GM12801 (cell line): Measurements from ENCODE around the gene SDC3.

ENCODE experiments used
- CTCF ChIP-seq: IDR thresholded peaks from one replicate; pipeline ENCODE4 v1.5.1; 2011; ENCODE audit warnings: control low read depth; ENCODE audit not compliant: insufficient read length; ENCODE audit errors: extremely low read depth

SDC3 gene

DNA sequence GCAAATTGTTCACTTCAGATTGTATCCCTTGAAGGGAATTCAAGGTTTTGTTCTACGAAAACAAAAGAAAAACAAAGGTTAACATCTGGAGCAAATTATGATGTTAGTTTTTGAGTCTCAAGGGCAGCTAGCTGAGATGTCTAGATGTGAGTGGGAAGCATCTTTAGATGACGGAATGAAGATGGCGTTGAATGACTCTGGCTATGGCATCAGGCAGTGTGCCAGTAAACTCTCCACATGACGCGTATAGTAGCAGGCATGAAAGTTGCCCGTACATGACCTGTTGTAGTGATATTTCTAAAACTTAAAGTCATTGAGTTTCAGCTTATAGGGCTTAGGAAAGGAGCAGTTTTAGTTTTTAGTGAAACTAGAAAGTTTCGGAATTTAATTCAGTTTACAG is 12.3 kb upstream of the SDC3 start:
- no peak for TF ChIP-seq CTCF

- TF ChIP-seq CTCF = no peak
Observed at GRCh38 chr1:30919025-30919881, 10.7 kb upstream of the SDC3 start.

DNA sequence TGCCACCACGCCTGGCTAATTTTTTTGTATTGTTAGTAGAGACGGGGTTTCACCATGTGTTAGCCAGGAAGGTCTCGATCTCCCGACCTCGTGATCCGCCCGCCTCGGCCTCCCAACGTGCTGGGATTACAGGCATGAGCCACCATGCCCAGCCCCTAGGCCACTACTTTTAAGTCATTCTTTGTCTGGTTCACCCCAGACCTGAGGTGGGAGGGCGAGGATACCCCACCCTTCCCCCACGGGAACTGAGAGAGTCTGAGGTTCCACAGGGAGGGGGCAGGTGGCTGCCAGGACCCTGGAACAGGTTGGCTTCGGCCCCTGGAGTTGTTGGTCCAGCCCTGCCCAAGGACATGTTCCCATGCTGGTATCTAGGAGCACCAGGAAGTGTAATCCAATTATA is 7.7 kb upstream of the SDC3 start:
- no peak for TF ChIP-seq CTCF

GRCh38 chr1:30915491-30916230 is 7.1 kb upstream of the SDC3 start:
- TF ChIP-seq CTCF = no peak

DNA sequence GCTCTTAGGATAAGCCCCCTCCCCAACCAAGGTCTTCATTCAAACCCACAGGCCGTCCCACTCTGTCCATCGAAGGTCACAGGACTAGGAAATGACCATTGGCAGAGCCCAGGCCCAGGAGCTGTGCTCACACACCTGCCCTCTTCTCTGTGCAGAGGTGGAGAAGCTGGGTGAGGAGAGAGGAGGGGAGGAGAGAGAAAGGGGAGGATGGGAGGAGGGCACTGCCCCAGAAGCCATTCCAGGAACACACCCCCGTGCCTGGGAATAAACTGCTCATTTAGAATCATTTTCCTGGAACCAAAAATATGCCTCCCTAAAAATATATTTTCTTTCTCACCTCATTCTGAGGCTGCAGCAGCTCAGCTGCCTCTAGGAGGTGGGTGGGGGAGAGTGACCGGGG is 6.4 kb upstream of the SDC3 start:
- no peak for TF ChIP-seq CTCF

DNA sequence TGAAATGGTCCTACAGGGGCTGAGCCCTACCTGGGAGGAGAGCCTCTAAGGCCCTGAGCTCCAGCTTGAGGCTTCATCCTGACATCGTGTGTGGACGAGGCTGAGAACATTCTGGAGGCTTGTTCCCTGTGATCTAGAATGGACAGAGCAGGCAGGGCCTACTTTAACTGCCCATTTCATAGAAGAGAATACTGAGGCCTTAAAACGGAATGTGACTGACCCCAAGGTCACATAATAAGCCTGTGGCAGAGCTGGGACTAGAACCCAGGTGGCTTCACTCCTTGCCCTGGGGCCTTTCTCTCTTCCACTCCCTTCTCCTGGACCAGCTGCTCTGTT is 6.0 kb upstream of the SDC3 start:
- no peak for TF ChIP-seq CTCF

GRCh38 chr1:30912913-30913652 is 4.5 kb upstream of the SDC3 start:
- no peak for TF ChIP-seq CTCF
